Psoas muscle (tissue), 8 donors: ENCODE measurements around the gene KCNA5. TPM values are rescaled to one million over a fixed set of nuclear protein-coding genes. Genes with fewer than 3 reads are reported as not detected.
A peak's percentile ranks its signal among the peaks of the same experiment; 100 is the strongest.

ENCODE experiments used
- ATAC-seq, 4 donors: fragments of 200-7000 bp; cut with Tn5 transposase; one replicate each; pipeline ENCODE4 v1.9.1; 2020; ENCODE audit warnings: moderate library complexity in 3 of 4, mild to moderate bottlenecking in 2 of 4
- DNase-seq, 2 donors: peaks; one replicate each; pipeline ENCODE4 v3.0.0-alpha.2; 2020
- H3K27ac ChIP-seq: fragments of 200-600 bp; one replicate; pipeline ENCODE4 v1.8.0; 2022
- H3K27me3 ChIP-seq, 3 donors: fragments of 200-600 bp in 1 of 3; one replicate each; pipeline versions ENCODE4 v1.6.1 to v1.8.0; 2013 to 2022; ENCODE audit warnings: low read length in 2 of 3, mild to moderate bottlenecking in 2 of 3, moderate library complexity in 1 of 3; ENCODE audit not compliant: insufficient read depth in 3 of 3
- H3K36me3 ChIP-seq, 2 donors: fragments of 200-600 bp in 1 of 2; one replicate each; pipeline versions ENCODE4 v1.6.1 to v1.8.0; 2013 to 2022; ENCODE audit warnings: low read depth in 1 of 2, mild to moderate bottlenecking in 1 of 2, moderate library complexity in 1 of 2; ENCODE audit not compliant: insufficient read depth in 1 of 2
- H3K4me1 ChIP-seq: fragments of 200-600 bp; one replicate; pipeline ENCODE4 v1.8.0; 2022
- H3K4me3 ChIP-seq: fragments of 200-600 bp; one replicate; pipeline ENCODE4 v1.8.0; 2022; ENCODE audit warnings: mild to moderate bottlenecking
- H3K9me3 ChIP-seq: fragments of 200-600 bp; one replicate; pipeline ENCODE4 v1.8.0; 2022
- CTCF ChIP-seq: fragments of 200-600 bp; IDR thresholded peaks from one replicate; pipeline ENCODE4 v1.8.0; 2022; ENCODE audit warnings: antibody characterized with exemption
- WGBS, 3 donors: extraction: QIAGEN DNeasy Blood & Tissue Kit; methylation state at CpG; one replicate each; pipeline versions ENCODE4 v1.1.6 to v1.1.7; 2013; 5-methylcytosine and 5-hydroxymethylcytosine counted together
- intact Hi-C, 2 donors: fragments of 100-400 bp; cut with DNase I; formaldehyde crosslinking; loops; one replicate each; pipeline versions ENCODE4 v1.11.0 to v1.14.2; 2022
- polyA plus RNA-seq, 3 donors: library from polyadenylated mRNA; stranded (reverse); fragments of 200-250 nt; gene quantifications; one replicate each; pipeline ENCODE4 v1.2.3, GENCODE V29; 2013
- total RNA-seq, 4 donors: library from RNA; stranded (reverse); fragmentation: NEBNext Ultra II Directional in 2 of 4; extraction: Animal tissue kit (Norgen Biotek cat#: 25700) in 2 of 4; gene quantifications; one replicate each; pipeline versions ENCODE4 v1.2.1 to v1.2.4, GENCODE V29; 2021 to 2023
- donor health status: healthy with polysubstance abuse.
- donor health status: DM: no; HTN: no; CAD: no; lungs with moderate emphysema.
- donor health status: Bipolar disorder and iron deficiency.
- donor health status: healthy.
- donor health status: DM: yes; HTN: yes; CAD: no.
- donor health status: DM: no; HTN: no; CAD: no.
- donor health status: DM: no; HTN: no; CAD: no.
- donor health status: DM: yes; HTN: yes; CAD: no.

Gene KCNA5
- total and polyA plus RNA-seq, 7 donors, result 0.64 to 2.0 (median 1.1) TPM

DNA sequence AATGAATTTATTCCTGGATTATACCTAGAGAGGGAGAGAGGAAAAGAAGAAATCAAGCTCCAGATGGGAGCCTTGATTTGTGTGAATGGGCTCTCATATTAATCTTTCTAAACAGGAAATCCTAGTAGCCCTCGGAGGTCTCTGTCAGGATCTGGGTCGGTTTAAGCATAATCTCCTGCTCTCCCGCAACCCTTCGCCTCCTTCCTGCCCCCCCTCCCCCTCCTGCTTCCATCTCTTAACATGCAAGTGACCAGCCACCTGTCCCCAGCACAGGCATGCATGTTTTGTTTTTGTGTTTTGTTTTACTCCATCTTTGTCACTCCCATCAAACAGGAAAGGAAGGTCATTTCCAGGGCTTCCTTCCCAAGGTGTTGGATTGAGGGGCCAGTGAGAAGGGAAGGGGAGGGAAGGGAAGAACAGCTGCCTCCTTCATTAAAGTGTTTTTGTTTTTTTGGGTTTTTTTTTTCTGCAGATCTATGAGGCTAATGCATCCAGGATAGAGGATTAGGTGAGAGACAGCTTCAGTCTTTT, 4.8 kb upstream of the KCNA5 start:
- ATAC-seq (no peak), DNase-seq (no peak)
- Histone ChIP-seq H3K27me3 (peaks cover 0 to 36% (median 5%) of the 10 kb centered on the region in 3 donors), H3K4me1 (no peaks in the 10 kb centered on the region), H3K27ac (no peak overlapping the region), H3K36me3 (no peaks in the 10 kb centered on the region), H3K4me3 (no peak overlapping the region), H3K9me3 (no peaks in the 10 kb centered on the region)
- intact Hi-C loops, result no loop called here
- WGBS, 3 donors, result 16 to 45% (median 34%) methylated on average over 4 of the region's 4 CpGs
- no peak for TF ChIP-seq CTCF

GRCh38 chr12:5039815-5040214, 3.9 kb upstream of the KCNA5 start:
- Histone ChIP-seq H3K36me3 (no peaks in the 10 kb centered on the region), H3K9me3 (no peaks in the 10 kb centered on the region), H3K27me3 (peaks cover 0 to 46% (median 10%) of the 10 kb centered on the region in 3 donors), H3K4me1 (no peaks in the 10 kb centered on the region), H3K4me3 (no peak overlapping the region), H3K27ac (no peak overlapping the region)
- ATAC-seq (no peak), DNase-seq (no peak)
- intact Hi-C loops, result no loop called here
- WGBS, 3 donors, result 76 to 78% (median 77%) methylated on average over 3 of the region's 3 CpGs
- TF ChIP-seq CTCF, result no peak

DNA sequence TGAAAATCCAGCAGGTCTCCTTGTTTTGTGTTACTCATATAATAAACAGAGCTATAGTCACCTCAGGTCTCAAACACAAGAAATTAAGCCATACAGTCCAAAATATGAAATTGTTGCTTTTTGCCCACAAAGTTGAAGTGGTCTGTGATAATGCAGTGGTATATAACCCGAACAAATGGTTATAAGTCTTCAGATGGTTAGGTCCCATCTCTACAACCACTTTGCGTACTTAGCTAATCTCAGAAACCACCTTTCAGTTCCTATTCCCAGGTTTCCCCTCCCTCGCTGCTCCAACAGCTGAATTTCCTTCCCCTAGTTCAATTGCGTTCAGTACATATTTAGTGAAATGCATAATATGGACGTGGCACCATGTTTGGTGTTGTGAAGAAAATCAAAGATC, 3.3 kb upstream of the KCNA5 start:
- ATAC-seq (no peak), DNase-seq (no peak)
- Histone ChIP-seq H3K27me3 (peaks cover 0 to 50% (median 14%) of the 10 kb centered on the region in 3 donors), H3K9me3 (no peaks in the 10 kb centered on the region), H3K27ac (no peak overlapping the region), H3K36me3 (no peaks in the 10 kb centered on the region), H3K4me1 (no peaks in the 10 kb centered on the region), H3K4me3 (no peak overlapping the region)
- TF ChIP-seq CTCF, result no peak
- 65 to 75% (median 67%) methylated on average over 5 of the region's 5 CpGs for WGBS, 3 donors
- intact Hi-C loops, result no loop called here

GRCh38 chr12:5044420-5045295, 979 bp downstream of the KCNA5 start:
- WGBS, 3 donors, result 59 to 66% (median 59%) methylated on average over 69 to 71 of the region's 71 CpGs
- Histone ChIP-seq H3K27me3 (peaks cover 0 to 59% (median 21%) of the 10 kb centered on the region in 3 donors), H3K36me3 (no peaks in the 10 kb centered on the region), H3K4me1 (no peaks in the 10 kb centered on the region), H3K4me3 (peak overlapping the region; percentile 53), H3K9me3 (no peaks in the 10 kb centered on the region), H3K27ac (no peak overlapping the region)
- no peak for TF ChIP-seq CTCF
- intact Hi-C loops, result no loop called here
- DNase-seq, result no peak
- peak in 1 of 4 donors; percentile 20 for ATAC-seq
